Medulla oblongata (tissue), 1 donor: ENCODE data around the gene MINDY3.
"Not testable (repeated sequence)": the region's sequence is repeated elsewhere in the genome, so short reads cannot be mapped to it uniquely, and the experiment has no call there.

Experiments
- DNase-seq: peaks from one replicate; pipeline ENCODE4 v3.0.0-alpha.2; 2015; ENCODE audit errors: extremely low spot score

MINDY3 gene

GRCh38 chr10:15780353-15781135 is 79.8 kb downstream of the MINDY3 start:
- no peak for DNase-seq

GRCh38 chr10:15775513-15775912 is 84.8 kb downstream of the MINDY3 start:
- DNase-seq = no peak

DNA sequence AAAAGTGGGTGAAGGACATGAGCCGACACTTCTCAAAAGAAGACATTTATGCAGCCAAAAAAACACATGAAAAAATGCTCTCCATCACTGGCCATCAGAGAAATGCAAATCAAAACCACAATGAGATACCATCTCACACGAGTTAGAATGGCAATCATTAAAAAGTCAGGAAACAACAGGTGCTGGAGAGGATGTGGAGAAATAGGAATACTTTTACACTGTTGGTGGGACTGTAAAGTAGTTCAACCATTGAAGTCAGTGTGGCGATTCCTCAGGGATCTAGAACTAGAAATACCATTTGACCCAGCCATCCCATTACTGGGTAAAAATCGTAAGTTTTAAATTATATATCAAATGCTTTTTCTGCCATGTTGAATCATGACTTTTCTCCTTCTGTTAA is 85.8 kb downstream of the MINDY3 start:
- DNase-seq = not testable (repeated sequence)

DNA sequence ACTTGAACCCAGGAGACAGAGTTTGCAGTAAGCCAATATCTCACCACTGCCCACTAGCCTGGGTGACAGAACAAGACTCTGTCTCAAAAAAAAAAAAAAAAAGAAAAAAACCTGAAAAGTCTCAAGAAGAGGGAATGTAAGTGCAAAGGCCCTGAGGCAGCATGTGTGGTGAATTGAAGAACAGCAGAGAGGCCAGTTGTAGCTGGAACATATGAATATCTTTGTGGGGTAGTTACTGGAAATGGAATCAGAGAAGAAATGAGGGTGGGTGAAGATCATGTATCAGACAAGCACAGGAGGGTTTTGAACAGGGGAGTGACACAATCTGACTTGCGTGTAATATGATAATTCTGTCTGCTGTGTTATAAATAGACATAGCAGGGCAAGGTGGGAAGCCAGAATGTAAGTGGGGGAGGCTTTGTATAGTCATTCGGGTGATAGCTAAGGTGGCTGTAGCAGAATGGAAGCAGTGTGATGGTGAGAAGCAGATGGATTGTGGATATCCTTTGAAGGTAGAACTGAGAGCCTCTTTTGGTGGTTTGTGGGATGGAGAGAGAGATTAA is 95.3 kb downstream of the MINDY3 start:
- no peak for DNase-seq

DNA sequence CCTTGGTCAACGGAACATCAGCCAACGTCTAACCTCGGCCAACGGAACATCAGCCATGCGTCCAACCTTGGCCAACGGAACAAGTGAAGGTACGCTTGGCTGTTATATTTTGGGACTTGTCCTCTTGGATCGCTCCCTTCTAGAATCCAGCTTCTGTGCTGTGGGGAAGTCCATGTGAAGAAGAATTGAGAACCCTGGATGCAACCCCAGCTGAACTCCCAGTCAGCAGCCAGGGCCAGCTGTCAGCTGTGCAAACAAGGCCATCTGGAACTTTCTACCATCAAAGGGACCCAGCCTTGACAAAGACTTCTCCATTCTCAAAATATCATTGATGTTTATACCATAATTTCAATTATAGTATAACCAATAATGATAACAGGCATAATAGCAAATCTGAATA is 97.3 kb downstream of the MINDY3 start:
- no peak for DNase-seq

DNA sequence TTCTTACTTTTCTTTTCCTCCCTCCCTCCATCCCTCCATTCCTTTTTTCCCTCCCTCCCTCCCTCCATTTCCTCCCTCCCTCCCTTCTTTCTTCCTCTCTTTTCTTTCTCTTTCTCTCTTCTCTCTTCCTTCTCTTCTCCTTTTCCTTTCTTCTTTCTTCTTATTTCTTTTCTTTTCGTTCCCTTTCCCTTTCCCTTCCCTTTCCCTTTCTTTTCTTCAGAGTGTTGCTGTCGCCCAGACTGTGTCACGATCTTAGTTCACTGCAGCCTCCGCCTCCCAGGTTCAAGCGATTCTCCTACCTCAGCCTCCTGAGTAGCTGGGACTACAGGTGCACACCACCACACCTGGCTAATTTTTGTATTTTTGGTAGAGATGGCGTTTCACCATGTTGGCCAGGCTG is 98.1 kb downstream of the MINDY3 start:
- not testable (repeated sequence) for DNase-seq

DNA sequence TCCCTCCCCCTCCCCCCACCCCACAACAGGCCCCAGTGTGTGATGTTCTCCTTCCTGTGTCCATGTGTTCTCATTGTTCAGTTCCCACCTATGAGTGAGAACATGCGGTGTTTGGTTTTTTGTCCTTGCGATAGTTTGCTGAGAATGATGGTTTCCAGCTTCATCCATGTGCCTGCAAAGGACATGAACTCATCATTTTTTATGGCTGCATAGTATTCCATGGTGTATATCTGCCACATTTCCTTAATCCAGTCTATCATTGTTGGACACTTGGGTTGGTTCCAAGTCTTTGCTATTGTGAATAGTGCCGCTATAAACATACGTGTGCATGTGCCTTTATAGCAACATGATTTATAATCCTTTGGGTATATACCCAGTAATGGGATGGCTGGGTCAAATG is 99.1 kb downstream of the MINDY3 start:
- not testable (repeated sequence) for DNase-seq

DNA sequence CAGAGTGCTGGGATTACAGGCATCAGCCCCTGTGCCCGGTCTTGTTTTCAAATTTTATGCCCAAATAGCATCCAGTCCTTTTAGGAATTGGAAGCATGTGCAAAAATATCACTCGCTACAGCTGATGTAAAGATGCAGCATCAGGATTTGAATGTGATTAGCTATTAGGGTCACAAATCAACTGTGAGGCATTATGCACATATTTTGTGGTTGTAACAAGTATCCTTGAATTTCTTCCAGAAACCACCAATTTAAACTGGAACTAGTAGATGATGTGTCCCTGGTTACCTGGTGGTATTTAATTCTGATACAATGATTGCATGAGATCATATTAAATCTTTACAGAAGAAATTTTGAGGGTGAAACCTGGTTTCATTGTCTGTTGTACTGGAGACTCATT is 99.6 kb downstream of the MINDY3 start:
- no peak for DNase-seq

- no peak for DNase-seq
Measured at GRCh38 chr10:15759265-15759664, 101.0 kb downstream of the MINDY3 start.

DNA sequence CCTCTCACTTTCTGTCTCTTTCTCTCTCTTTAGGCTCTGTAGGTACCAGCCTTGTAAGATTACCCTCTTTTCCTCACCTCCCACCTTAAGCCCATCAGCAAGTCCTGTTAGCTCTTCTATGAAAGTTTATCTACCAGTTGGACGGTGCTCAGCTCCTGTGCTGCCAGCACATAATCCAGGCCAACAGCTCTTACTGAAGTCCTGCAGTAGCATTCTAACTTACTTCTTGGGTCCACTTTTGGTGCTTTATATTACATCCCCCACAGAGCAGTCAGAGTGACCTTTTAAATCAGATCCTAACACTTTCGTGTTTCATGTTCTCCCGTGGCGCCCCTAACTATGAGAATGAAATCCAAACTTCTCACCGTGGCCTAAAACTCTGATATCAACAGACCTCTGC is 101.7 kb downstream of the MINDY3 start:
- DNase-seq = no peak

- no peak for DNase-seq
Measured at GRCh38 chr10:15754937-15755336, 105.4 kb downstream of the MINDY3 start.

DNA sequence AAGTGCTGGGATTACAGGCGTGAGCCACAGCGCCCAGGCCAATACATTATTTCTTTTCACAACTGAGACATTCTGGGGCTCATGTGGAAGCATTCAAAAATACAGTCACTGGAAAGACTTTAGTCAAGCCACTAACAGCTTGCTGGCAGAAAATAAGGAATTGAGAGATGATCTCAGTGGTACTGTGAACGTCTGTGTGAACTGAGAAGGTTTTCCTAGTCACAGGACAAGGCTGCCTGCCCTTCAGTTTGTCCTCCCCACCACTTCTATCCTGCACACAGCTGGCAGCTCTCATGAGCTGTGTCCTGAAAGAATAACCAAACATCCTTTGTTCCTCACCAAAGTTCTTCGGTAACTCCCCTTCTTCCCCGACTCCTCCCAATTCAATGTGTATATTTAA is 109.3 kb downstream of the MINDY3 start:
- DNase-seq = no peak

DNA sequence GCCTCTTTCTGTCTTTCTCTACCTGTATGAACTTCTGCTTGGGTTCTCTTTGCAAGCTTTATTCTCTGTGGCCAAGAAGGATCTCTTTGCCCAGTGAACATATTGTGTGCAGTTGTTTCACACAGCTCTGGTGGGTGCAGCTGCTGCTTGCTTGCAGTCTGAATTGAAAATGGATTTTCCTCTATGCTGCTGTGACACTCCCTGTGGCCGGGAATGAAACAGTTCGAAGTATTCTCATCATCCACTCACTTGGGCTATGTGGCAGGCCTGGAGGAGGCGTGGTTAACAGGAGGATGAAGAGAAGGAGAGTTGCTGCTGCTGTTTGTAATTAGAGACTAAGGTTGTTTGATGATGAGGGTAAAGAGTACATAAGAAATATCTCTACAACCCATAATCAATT is 112.2 kb downstream of the MINDY3 start:
- DNase-seq = no peak

DNA sequence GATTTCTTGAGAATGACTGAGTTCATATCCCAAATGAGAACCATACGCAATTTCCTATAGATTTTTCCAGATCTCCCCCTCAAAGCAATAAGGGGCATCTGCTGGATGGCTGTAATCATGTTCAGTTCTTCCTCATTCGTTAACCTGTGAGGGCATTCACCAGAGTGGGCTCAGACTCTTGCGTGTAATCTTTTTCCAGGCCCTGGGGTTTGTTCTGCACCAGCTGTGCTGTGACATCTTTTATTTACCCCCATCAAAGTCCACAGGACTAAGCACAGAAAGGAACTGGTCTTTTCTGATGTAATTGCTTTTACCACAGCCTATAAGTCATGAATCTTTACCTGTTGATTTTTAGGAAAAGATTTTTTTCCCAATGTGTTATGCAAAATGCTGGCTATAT is 112.7 kb downstream of the MINDY3 start:
- DNase-seq = no peak

DNA sequence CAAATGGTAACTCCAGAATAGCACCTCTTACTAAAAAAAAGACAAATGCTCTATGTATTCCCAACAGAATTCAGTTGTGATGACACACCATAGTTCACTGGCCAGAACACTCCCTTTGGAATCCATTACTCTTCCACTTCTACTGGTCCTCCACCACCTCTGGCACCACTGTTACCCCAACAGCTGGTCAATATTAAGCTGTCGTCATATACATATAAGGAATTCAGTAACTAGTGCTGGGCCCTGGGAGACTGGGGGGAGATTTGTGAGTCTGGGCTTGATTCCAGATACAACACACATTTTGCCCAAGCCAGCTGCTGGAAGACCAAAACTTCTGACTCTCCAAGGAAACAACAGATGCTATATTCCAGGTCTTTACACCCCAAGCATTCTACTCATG is 114.6 kb downstream of the MINDY3 start:
- DNase-seq = no peak

GRCh38 chr10:15744217-15744865 is 116.0 kb downstream of the MINDY3 start:
- DNase-seq = peak; percentile 63

GRCh38 chr10:15743443-15743842 is 116.9 kb downstream of the MINDY3 start:
- DNase-seq = no peak

- DNase-seq = no peak
Measured at GRCh38 chr10:15742836-15743235, 117.5 kb downstream of the MINDY3 start.

GRCh38 chr10:15742102-15742501 is 118.2 kb downstream of the MINDY3 start:
- no peak for DNase-seq

DNA sequence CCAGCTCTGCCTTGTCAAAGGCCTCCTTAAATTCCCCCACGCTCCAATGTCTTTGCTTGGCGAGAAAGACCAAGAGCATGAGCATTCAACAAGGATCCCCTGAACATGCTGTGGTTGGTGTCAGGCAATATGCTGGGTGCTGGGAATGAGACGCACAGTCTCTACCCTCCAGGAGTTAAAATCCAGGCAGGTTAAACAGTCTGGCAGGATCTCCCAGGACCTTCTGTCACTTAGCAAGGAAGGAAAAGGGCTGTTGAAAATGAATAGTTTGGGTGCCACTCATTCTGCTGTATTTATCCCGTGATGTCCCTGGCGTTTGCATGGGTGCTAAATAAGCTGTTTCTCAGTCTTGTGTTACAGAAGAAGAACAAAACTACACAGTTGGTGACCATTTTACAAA is 118.7 kb downstream of the MINDY3 start:
- no peak for DNase-seq

- DNase-seq = no peak
Measured at GRCh38 chr10:15740261-15740660, 120.0 kb downstream of the MINDY3 start.

- no peak for DNase-seq
Measured at GRCh38 chr10:15739254-15739970, 120.9 kb downstream of the MINDY3 start.
